Stimulated activated CD4-positive, alpha-beta T cell treated with anti-CD3 and anti-CD28 coated beads, Interleukin-4, amount 100 ng/mL, for 24 hours (primary cell): Measurements from ENCODE around the gene TPI1.
A peak's percentile ranks its signal among the peaks of the same experiment; 100 is the strongest.
"Not testable (repeated sequence)": the region's sequence is repeated elsewhere in the genome, so short reads cannot be mapped to it uniquely, and the experiment has no call there.

Source experiments
- DNase-seq: peaks from one replicate; pipeline ENCODE4 v3.0.0-alpha.2; 2020

Gene TPI1

DNA sequence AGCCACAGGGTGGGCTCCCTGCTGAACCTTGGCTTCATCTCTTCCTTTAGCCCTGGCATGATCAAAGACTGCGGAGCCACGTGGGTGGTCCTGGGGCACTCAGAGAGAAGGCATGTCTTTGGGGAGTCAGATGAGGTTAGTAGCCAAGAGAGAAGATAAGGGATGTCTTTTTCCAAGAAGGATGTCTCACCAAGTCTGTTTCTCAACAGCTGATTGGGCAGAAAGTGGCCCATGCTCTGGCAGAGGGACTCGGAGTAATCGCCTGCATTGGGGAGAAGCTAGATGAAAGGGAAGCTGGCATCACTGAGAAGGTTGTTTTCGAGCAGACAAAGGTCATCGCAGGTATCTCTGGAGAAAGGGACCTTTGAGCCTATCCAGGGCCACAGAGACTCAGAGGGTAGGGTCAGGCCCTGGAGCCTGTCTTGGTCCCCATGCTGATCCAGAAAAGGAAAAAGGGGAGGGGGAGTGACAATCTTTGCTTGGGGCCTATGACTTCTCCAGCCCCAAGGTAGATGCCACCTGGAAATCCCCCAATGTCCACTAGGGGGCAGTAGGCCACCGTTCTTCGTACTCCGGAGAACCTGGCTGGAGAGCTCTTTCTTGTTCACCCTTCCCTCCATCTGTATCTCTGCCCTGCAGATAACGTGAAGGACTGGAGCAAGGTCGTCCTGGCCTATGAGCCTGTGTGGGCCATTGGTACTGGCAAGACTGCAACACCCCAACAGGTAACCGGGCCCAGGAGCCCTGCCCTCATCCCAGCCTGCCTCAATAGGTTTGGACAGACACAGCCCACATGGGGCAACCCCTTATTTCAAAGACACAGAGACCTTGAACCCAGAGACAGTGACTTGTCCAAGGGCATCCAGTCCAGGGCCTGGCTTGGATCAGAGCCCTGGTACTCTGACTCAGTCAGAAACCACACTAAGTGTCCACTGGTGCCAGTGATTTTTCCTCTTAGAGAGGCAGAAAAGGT lies 2.0 kb downstream of the TPI1 start:
- DNase-seq = peak; percentile 88

DNA sequence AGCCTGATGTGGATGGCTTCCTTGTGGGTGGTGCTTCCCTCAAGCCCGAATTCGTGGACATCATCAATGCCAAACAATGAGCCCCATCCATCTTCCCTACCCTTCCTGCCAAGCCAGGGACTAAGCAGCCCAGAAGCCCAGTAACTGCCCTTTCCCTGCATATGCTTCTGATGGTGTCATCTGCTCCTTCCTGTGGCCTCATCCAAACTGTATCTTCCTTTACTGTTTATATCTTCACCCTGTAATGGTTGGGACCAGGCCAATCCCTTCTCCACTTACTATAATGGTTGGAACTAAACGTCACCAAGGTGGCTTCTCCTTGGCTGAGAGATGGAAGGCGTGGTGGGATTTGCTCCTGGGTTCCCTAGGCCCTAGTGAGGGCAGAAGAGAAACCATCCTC lies 3.0 kb downstream of the TPI1 start:
- DNase-seq = not testable (repeated sequence)

DNA sequence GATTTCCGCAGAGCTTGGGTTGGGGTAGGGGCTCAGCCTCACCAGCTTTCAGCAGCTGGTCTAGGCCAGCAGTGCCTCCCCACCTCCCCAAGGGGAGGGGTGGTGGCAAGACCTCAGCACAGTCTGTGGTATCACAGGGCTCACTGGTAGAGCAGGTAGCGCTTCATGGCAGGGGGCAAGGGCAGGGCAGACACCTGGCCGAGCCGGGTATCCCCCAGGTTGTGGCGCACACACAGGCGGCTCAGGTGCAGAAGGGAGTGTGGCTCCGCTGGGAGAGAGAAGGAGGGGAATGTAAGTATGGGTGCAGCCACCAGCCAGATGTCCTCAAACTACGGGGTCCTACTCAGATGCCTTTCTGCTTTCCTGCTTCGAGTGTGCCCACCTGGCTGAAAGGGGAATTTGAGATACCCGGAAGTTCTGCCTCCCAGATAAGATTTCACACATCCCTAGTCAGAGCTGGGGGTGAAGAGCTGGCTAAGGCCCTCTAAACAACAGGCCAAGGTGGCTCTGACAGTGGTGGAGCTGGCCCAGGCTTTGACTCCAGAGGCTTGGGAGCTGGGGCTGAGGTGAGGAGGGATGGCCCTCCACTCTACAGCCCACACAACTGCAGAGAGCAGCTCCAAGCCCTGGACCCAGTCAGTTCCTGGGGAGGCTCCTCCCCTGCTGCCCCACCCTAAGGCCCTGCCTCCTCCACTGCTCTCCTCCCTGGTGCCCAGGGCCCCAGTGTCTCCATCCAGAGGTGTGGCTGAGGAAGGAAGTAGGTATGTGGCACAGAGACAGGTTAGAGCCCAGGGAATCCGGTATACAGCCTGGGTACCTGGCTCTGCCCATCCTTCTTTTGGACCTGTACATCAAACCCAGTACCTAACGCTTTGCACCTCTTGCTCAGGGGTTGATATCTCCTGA lies 4.0 kb downstream of the TPI1 start:
- peak; percentile 33 for DNase-seq

DNA sequence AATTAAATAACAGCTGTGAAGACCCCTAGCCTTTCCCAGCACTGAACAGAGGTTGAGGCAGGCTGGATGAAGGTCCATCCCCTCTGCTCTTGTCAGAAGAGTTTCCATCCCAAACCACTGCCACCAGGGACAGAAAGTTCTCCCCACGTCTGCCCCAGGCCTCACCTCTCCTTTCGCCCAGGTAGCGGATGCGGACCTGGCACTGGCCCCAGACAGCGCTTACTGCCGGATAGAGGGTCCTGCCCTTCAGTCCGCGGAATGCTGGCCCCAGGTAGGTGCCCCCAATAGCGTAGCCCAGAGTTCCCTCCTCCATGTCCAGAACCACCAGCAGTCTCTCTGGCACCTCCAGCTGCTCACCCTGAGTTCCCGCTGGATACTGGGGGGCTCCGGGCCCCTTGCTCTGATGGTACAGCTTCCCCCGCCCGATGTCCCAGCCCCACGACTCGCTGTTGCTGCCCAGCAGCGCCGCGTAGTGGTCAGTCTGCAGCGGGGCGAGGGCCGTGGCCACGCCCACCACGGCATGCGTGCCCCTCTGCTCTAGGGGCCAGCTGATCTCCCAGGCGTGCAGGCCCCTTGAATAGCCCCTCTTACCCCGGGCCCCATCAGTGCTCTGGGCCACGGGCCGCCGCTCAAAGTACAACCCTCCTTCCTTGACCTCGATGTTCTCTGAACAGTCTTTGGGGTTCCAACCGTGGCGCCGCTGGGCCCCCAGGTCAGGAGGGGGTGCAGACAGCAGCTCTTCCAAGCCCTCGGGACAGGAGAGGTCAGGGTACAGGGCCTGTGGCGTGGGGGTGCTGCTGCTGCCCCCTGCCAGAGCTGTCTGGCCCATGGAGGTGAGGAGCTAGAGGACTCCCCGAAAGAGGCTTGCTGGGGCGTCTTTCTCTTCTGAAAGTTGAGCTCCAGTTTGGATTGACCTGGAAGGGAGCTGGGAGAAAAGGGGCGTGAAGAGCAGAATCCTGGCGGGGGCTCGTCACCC lies 5.0 kb downstream of the TPI1 start:
- DNase-seq = peak; percentile 87

DNA sequence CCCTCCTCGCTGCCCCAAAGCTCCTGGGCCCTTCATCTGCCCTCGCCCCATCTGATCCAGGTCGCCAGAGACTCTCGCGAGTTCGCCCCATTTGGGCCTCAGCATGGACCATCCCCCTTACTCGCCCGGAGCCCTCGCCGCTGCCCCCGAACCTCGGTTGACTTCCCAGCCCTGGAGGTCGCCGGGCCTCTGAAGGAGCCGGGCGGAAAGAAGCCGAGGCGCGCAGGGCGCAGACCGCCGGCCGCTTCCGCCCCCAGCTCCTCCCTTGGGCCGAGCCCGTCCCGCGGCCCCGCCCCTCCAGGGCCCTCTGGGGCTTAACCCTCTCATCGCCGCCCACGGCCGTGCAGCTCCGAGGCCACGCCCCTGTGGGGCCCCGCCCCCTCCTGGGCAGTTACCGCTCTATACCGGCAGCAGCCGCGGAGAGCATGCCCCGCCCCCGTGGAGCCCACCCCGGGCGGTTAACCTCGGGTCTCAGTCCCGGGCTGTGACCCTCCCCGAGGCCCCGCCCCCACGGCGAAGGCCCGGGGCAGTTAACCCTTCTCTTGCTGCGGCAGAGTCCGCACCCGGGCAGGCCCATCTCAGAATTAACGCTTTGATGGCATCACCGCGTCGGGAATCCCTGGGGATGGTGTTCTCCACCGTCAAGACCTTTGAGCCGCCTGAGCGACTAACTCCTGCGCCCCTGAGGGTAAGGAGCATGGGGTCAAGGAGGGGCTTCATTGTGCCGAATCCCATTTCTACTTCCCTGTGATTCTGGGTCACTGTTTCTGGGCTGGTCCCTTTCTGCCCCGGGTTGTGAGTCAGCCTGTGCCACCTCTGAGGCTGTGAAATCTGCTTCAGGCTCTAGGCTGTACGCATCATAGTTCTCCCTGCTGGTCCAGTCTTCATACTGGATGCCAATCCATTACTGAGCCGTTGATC lies 6.0 kb downstream of the TPI1 start, which contains the start of gene SPSB2:
Gene SPSB2, minus strand, starts transcription at position 210 of the 921 bp plus-strand sequence. CDS start 402 bp downstream, outside the sequence.
- peak; percentile 99 for DNase-seq

DNA sequence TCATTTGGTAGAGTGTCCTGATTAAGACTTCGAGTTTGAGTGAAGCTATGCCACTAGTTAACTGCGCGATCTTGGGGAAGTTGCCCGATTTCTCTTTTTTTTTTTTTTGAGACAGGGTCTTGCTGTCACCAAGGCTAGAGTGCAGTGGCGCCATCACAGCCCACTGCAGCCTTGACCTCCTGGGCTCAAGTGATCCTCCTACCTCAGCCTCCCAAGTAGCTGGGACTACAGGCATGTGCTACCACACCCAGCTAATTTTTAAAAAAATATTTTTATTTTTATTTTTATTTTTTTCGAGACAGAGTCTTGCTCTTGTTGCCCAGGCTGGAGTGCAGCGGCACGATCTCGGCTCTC lies 6.7 kb downstream of the TPI1 start:
- DNase-seq = not testable (repeated sequence)

DNA sequence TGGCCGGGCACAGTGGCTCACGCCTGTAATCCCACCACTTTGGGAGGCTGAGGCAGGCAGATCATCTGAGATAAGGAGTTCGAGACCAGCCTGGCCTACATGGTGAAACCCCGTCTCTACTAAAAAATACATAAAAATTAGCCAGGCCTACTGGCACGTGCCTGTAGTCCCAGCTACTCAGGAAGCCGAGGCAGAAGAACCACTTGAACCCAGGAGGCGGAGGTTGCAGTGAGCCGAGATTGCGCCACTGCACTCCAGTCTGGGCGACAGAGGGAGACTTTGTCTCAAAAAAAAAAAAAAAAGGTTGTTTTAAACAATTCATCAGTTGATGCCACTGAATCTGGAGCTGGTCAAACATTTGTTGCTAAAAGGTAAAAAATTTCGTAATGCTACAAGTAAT lies 12.5 kb downstream of the TPI1 start:
- not testable (repeated sequence) for DNase-seq

DNA sequence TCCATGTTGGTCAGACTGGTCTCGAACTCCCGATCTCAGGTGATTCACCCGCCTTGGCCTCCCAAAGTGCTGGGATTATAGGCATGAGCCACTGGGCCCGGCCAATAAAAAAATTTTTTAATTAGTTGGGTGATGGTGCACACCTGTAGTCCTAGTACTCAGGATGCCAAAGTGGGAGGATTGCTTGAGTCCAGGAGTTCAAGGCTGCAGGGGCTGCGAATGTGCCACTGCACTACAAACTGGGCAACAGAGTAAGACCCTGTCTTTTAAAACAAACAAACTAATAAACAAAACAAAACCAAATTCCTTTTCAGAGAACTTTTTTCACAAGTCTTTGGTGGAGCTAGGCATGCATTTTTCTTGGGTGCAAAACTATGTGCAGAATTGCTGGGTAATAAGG lies 15.9 kb downstream of the TPI1 start:
- DNase-seq = no peak

DNA sequence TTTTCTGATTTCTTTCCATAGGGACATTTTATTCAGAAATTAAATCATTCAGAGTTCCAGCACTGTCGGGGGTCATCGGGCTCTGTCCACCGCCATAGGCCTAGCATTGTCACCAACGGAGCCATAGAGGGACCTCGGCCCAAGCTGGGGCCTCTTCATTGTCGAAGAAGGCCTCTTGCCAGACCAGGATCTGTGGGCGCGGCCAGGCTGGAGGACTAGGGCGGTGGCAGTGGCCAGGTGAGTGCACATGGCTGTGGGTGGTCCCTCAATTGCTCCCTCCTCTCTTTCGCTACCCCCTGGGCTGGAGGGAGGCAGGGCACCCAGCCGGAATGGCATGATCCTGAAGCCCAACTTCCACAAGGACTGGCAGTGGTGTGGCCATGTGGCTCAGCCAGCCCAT lies 16.4 kb downstream of the TPI1 start:
- no peak for DNase-seq

DNA sequence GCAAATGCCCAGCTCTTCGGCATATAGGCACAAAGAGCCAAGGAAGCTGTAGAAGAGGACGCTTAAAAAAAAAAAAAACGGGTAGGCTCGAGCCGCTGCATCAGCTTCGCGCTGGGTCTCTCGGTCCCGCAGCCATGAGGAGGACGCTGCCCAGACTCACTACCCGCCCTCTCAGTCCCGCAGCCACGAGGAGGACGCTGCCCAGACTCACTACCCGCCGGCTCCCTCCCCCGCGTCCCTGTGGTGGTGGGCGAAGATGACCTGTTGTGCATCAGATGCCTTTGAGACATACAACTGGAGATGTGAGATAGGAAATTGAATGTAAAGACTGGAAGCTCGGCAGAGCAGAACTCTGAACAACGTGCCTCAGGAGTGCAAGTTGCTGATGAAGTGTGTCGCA lies 17.2 kb downstream of the TPI1 start:
- no peak for DNase-seq

DNA sequence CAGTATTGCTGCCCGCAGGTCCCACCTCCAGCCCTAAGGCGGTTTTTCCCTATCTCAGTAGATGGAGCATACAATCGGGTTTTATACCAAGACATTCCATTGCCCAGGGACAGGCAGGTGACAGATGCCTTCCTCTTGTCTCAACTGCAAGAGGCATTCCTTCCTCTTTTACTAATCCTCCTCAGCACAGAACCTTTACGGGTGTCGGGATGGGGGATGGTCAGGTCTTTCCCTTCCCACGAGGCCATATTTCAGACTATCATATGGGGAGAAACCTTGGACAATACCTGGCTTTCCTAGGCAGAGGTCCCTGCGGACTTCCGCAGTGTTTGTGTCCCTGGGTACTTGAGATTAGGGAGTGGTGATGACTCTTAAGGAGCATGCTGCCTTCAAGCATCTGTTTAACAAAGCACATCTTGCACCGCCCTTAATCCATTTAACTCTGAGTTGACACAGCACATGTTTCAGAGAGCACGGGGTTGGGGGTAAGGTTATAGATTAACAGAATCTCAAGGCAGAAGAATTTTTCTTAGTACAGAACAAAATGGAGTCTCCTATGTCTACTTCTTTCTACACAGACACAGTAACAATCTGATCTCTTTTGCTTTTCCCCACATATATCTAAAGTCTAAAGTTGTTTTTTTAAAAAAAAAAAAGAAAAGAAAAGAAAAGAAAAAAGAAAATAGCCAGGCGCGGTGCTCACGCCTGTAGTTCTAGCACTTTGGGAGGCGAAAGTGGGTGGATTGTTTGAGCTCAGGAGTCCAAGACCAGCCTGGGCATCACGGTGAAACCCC lies 19.1 kb downstream of the TPI1 start:
- DNase-seq = not testable (repeated sequence)

DNA sequence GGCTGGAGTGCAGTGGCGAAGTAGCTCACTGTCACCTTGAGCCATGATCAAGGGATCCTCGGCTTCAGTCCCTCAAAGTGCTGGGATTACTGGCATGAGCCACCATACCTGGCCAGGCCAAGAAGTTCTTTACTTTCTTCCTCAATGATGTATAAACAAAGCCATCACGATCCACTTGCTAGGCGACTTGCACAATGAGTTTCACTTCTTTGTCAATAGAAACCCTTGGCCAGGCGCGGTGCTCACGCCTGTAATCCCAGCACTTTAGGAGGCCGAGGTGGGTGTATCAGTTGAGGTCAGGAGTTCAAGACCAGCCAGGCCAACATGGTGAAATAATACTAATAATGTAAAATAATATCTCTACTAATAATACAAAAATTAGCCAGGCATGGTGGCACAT lies 20.1 kb downstream of the TPI1 start:
- DNase-seq = no peak

DNA sequence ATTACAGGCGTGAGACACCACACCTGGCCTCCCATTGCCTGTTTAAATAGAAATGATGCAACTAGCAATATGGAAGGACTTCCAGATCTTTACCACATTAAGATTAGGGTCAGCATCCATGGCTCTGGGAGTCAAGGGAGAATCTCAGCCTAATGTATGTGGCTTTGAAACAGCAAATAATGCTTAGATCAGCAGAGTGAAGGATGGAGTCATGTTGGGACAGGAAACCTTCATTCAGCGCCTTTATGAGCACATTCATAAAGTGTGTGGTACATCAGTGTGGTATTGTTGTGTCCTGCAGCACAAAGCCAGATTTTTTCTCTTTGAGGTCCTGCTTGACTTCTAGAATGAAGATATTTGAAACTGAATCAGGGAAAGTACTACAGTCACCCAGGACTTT lies 21.0 kb downstream of the TPI1 start:
- DNase-seq = no peak

DNA sequence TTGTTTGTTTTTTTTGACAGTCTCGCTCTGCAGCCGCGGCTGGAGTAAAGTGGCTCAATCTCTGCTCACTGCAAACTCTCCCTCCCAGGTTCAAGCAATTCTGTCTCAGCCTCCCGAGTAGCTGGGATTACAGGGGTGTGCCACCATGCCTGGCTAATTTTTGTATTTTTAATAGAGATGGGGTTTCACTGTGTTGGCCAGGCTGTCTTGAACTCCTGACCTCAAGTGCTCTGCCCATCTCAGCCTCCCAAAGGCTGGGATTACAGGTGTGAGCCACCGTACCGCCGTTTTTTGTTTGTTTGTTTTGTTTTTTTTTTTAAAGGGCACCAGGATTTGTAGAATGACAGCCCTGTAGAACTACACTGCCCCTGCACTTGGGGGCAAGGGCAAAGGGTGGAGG lies 21.5 kb downstream of the TPI1 start:
- not testable (repeated sequence) for DNase-seq

DNA sequence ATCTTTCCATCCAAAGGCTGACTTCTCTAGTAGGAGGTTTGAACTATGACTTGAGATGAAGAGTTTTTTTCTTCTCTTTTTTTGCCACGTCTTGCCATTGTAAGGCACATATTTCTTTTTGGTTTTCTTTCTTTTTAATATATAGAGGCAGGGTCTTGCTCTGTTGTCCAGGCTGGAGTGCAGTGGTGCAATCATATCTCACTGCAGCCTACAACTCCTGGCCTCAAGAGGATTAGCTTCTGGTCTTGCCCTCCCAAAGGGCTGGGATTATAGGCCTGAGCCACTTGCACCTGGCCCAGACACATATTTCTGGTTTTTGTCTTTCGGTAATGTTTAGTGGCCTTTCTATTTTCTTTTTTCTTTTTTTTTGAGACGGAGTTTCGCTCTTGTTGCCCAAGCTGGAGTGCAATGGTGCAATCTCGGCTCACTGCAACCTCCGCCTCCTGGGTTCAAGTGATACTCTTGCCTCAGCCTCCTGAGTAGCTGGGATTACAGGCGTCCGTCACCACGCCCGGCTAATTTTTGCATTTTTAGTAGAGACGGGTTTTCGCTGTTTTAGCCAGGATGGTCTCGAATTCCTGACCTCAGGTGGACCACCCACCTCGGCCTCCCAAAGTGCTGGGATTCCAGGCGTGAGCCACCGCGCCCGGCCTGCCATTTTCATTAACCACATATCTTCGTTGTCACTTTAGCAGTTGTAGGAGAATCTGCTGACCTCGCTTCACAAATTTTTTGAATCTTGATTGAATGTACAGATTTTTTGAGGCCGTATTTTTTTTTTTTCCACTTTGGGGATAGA lies 22.6 kb downstream of the TPI1 start:
- not testable (repeated sequence) for DNase-seq

DNA sequence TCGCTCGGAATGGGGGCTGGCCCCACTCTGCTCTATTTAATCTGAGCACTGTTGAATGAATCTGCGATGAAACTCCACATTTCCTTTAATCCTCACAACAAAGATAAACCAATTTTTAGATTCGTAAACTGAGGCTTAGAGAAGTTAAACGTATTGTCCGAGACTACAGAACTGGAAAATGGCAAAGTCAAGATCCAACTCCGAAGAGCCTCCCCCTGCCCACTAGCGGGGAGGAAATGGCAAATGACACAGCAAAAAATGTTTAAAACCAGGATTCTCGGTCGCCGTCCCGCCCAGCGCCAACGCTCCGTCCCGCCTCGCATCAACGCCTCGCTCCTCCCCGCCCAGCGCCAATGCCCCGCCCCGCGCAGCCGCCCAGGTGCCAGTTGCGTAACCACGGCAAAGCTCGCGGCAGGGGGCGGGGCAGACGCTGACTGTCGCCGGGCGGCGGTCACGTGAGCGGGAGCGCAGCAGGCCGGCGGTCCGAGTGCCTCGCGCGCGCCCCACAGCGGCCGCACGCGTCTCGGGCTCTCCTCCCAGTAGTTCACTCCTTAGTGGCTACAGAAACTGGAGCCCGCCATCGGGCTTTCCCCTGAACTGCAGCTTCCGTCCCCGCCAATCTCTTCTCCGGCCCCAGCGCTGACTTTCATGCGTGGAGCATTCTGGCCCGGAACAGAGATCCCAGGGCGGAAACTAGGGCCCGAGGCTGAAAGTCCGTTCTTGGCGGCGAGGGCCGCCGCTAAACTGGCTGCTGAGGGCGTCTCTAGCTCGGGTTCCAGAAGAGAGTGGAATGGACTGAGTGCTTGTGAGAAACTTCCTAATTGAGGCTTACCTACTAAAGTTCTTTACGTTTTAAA lies 23.7 kb downstream of the TPI1 start:
- peak; percentile 99 for DNase-seq

DNA sequence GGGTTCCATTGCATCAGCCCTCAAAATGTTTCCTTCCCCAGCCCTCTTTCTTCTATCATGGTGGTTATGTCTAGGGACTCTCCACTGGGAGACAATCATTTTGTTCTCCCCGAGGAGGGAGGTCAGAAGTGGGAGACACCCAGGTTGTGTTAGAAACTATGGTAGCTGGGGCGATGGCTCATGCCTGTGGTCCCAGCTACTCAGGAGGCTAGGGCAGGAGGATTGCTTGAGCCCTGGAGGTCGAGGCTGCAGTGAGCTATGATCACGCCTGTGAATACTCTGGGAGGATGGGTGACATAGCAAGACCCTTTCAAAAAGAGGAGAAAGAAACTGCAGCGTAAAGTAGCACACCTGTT lies 24.3 kb downstream of the TPI1 start:
- no peak for DNase-seq

DNA sequence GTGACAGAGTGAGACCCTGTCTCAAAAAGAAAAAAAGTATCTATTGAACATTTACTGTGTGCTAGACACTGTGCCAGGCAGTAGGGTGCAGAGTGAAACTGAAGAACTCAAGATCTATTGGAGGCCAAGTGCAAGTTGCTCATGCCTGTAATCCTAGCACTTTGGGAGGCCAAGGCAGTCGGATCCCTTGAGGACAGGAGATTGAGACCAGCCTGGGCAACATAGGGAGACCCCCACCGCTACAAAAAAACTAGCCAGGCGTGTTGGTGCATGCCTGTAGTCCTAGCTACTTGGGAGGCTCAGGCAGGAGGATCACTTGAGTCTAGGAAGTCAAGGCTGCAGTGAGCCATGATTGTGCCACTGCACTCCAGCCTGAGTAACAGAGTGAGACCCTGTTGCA lies 25.4 kb downstream of the TPI1 start:
- not testable (repeated sequence) for DNase-seq

DNA sequence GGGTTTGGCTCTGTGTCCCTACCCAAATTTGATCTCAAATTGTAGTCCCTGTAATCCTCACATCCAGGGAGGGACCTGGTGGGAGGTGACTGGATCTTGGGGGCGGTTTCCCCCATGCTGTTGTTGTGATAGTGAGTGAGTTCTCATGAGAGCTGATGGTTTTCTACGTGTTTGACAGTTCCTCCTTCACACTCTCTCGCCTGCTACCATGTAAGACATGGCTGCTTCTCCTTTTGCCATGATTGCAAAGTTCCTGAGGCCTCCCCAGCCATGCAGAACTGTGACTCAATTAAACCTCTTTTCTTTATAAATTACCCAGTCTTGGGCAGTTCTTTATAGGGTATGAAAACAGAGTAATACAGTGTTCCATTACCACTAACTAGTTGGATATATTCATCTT lies 27.0 kb downstream of the TPI1 start:
- DNase-seq = no peak
